Measurements from ENCODE around the gene RND3.

- TF ChIP-seq MAZ (IDR thresholded peaks at IDR 0.05; ENCODE audit: borderline replicate concordance, low read depth, low read length) = no peak
- TF ChIP-seq CBX8 (IDR thresholded peaks at IDR 0.05) = no peak
- TF ChIP-seq CHD2 (IDR thresholded peaks at IDR 0.05; ENCODE audit: low read length, partially characterized antibody) = no peak
- no peak for TF ChIP-seq CTCF (IDR thresholded peaks at IDR 0.05)
- no peak for TF ChIP-seq EP300 (IDR thresholded peaks at IDR 0.05)
- no peak for TF ChIP-seq ZNF302 (CRISPR knock-in tag; IDR thresholded peaks at IDR 0.05)
These were observed 15.5 kb downstream of the RND3 start for GRCh38 chr2:150471813-150472510.
